Colonic mucosa (tissue), 4 donors: ENCODE data around the gene ASB15. TPM values are rescaled to one million over a fixed set of nuclear protein-coding genes. Genes with fewer than 3 reads are reported as not detected.

Experiments
- DNase-seq: peaks from one replicate; pipeline ENCODE4 v3.0.0-alpha.2; 2020
- H3K27ac ChIP-seq: fragments of 200-600 bp; one replicate; pipeline ENCODE4 v1.8.0; 2021
- H3K27me3 ChIP-seq: fragments of 200-600 bp; one replicate; pipeline ENCODE4 v1.8.0; 2021
- H3K36me3 ChIP-seq: fragments of 200-600 bp; one replicate; pipeline ENCODE4 v1.8.0; 2021
- H3K4me1 ChIP-seq: fragments of 200-600 bp; one replicate; pipeline ENCODE4 v1.8.0; 2021; ENCODE audit warnings: mild to moderate bottlenecking
- H3K4me3 ChIP-seq: fragments of 200-600 bp; one replicate; pipeline ENCODE4 v1.8.0; 2021
- H3K9ac ChIP-seq, 2 donors: one replicate each; pipeline ENCODE4 v1.7.0; 2013; ENCODE audit warnings: control low read depth in 2 of 2, low read depth in 2 of 2, low read length in 2 of 2
- H3K9me3 ChIP-seq: fragments of 200-600 bp; one replicate; pipeline ENCODE4 v1.8.0; 2021
- CTCF ChIP-seq: fragments of 200-600 bp; IDR thresholded peaks from one replicate; pipeline ENCODE4 v1.8.0; 2022; ENCODE audit warnings: antibody characterized with exemption, mild to moderate bottlenecking
- intact Hi-C: fragments of 100-400 bp; cut with DNase I; formaldehyde crosslinking; loops from one replicate; pipeline ENCODE4 v1.14.1; 2022
- total RNA-seq, 2 donors: library from RNA; stranded (reverse); fragmentation: NEBNext Ultra II Directional in 1 of 2; extraction: Animal tissue kit (Norgen Biotek cat#: 25700) in 1 of 2; gene quantifications; one replicate each; pipeline ENCODE4 v1.2.1, GENCODE V29; 2021
- donor health status: healthy.
- donor health status: DM: no; HTN: no; CAD: no.
- donor health status: DM: no; HTN: no; CAD: no.

Gene ASB15
- total RNA-seq, 2 donors from 2014 or later = not detected

GRCh38 chr7:123641901-123642300, 40.3 kb downstream of the ASB15 start:
- no peak overlapping the region for H3K9ac ChIP-seq
- DNase-seq = no peak
- no peak for TF ChIP-seq CTCF
- no peak overlapping the region for H3K27ac ChIP-seq
- intact Hi-C loops = no loop called here
- H3K36me3 ChIP-seq = no peaks in the 10 kb centered on the region
- H3K27me3 ChIP-seq = peaks cover 3% of the 10 kb centered on the region
- H3K4me1 ChIP-seq = no peaks in the 10 kb centered on the region
- H3K9me3 ChIP-seq = no peaks in the 10 kb centered on the region
- no peak overlapping the region for H3K4me3 ChIP-seq

- TF ChIP-seq CTCF = no peak
- intact Hi-C loops = no loop called here
- Histone ChIP-seq H3K36me3 (no peaks in the 10 kb centered on the region), H3K9ac (no peak overlapping the region), H3K9me3 (no peaks in the 10 kb centered on the region), H3K27ac (no peak overlapping the region), H3K4me1 (no peaks in the 10 kb centered on the region), H3K27me3 (peaks cover 3% of the 10 kb centered on the region), H3K4me3 (no peak overlapping the region)
- DNase-seq = no peak
These were observed 42.1 kb downstream of the ASB15 start for GRCh38 chr7:123643495-123644441.

- TF ChIP-seq CTCF = no peak
- Histone ChIP-seq H3K9me3 (no peaks in the 10 kb centered on the region), H3K4me3 (no peak overlapping the region), H3K27ac (no peak overlapping the region), H3K36me3 (no peaks in the 10 kb centered on the region), H3K9ac (no peak overlapping the region), H3K27me3 (no peaks in the 10 kb centered on the region), H3K4me1 (no peaks in the 10 kb centered on the region)
- intact Hi-C loops = no loop called here
- DNase-seq = no peak
These were observed 43.9 kb downstream of the ASB15 start for GRCh38 chr7:123645516-123645915.

GRCh38 chr7:123647106-123647730, 45.6 kb downstream of the ASB15 start:
- H3K27ac ChIP-seq = no peak overlapping the region
- DNase-seq = no peak
- intact Hi-C loops = no loop called here
- H3K9me3 ChIP-seq = no peaks in the 10 kb centered on the region
- no peaks in the 10 kb centered on the region for H3K36me3 ChIP-seq
- no peak for TF ChIP-seq CTCF
- H3K27me3 ChIP-seq = no peaks in the 10 kb centered on the region
- no peak overlapping the region for H3K9ac ChIP-seq
- no peak overlapping the region for H3K4me3 ChIP-seq
- H3K4me1 ChIP-seq = no peaks in the 10 kb centered on the region

- H3K4me1 ChIP-seq = no peaks in the 10 kb centered on the region
- H3K4me3 ChIP-seq = no peak overlapping the region
- no peaks in the 10 kb centered on the region for H3K27me3 ChIP-seq
- no peaks in the 10 kb centered on the region for H3K9me3 ChIP-seq
- DNase-seq = no peak
- TF ChIP-seq CTCF = no peak
- no peak overlapping the region for H3K9ac ChIP-seq
- H3K36me3 ChIP-seq = no peaks in the 10 kb centered on the region
- intact Hi-C loops = no loop called here
- no peak overlapping the region for H3K27ac ChIP-seq
These were observed 48.3 kb downstream of the ASB15 start for GRCh38 chr7:123649964-123650363.
